Smooth muscle cell (in vitro differentiated cells): Measurements from ENCODE around the gene RABGAP1. TPM values are rescaled to one million over a fixed set of nuclear protein-coding genes. Genes with fewer than 3 reads are reported as not detected.

ENCODE experiments used
- DNase-seq: peaks from one replicate; lab custom pipeline; 2025; ENCODE audit not compliant: unreplicated experiment; lab: John Stamatoyannopoulos, UW
- H2AFZ ChIP-seq: fragments of 200-600 bp; sonication (generic); 2 replicates; pipeline ENCODE4 v1.6.0; 2016; ENCODE audit warnings: antibody characterized with exemption, low read depth, mild to moderate bottlenecking
- H3F3A ChIP-seq: fragments of 200-600 bp; sonication (generic); 2 replicates; pipeline ENCODE4 v1.6.0; 2017; ENCODE audit warnings: antibody characterized with exemption, low read depth
- H3K27ac ChIP-seq: fragments of 200-600 bp; sonication (generic); 2 replicates; pipeline ENCODE4 v1.5.1; 2016; ENCODE audit warnings: low read depth, mild to moderate bottlenecking
- H3K27me3 ChIP-seq: fragments of 200-600 bp; sonication (generic); 2 replicates; pipeline ENCODE4 v1.6.1; 2016; ENCODE audit warnings: low read depth, mild to moderate bottlenecking
- H3K36me3 ChIP-seq: fragments of 200-600 bp; sonication (generic); 2 replicates; pipeline ENCODE4 v1.5.1; 2016; ENCODE audit warnings: low read depth
- H3K4me1 ChIP-seq: fragments of 200-600 bp; sonication (generic); 2 replicates; pipeline ENCODE4 v1.5.1; 2016; ENCODE audit warnings: low read depth
- H3K4me2 ChIP-seq: fragments of 200-600 bp; sonication (generic); 2 replicates; pipeline ENCODE4 v1.6.0; 2016; ENCODE audit warnings: mild to moderate bottlenecking
- H3K4me3 ChIP-seq: fragments of 200-600 bp; sonication (generic); 2 replicates; pipeline ENCODE4 v1.5.1; 2016; ENCODE audit warnings: mild to moderate bottlenecking
- H3K79me2 ChIP-seq: fragments of 200-600 bp; sonication (generic); 2 replicates; pipeline ENCODE4 v1.6.0; 2016; ENCODE audit warnings: low read depth, mild to moderate bottlenecking
- H3K9ac ChIP-seq: fragments of 200-600 bp; sonication (generic); 2 replicates; pipeline ENCODE4 v1.6.0; 2016; ENCODE audit warnings: low read depth
- H3K9me3 ChIP-seq: fragments of 200-600 bp; sonication (generic); replicated peaks from 2 replicates; pipeline ENCODE4 v1.5.1; 2016; ENCODE audit warnings: low read depth
- H4K20me1 ChIP-seq: fragments of 200-600 bp; sonication (generic); 2 replicates; pipeline ENCODE4 v1.6.0; 2016; ENCODE audit warnings: low read depth
- CTCF ChIP-seq: fragments of 200-600 bp; sonication (generic); IDR thresholded peaks from 2 replicates; pipeline ENCODE4 v1.5.1; 2017; ENCODE audit warnings: borderline replicate concordance, mild to moderate bottlenecking, antibody characterized with exemption; ENCODE audit not compliant: insufficient read depth, poor library complexity, severe bottlenecking
- WGBS: methylation state at CpG from one replicate; pipeline ENCODE4 v1.1.7; 2016; ENCODE audit warnings: low lambda C conversion rate; 5-methylcytosine and 5-hydroxymethylcytosine counted together
- polyA plus RNA-seq: library from polyadenylated mRNA; unstranded; fragments of >200 nt; fragmentation: Nextera tagmentation; extraction: Ambion mirVana; gene quantifications from 2 replicates; pipeline ENCODE4 v1.2.1, GENCODE V29; 2016
- total RNA-seq: library from RNA; depleted of rRNA; stranded (reverse); fragments of >200 nt; gene quantifications from 2 replicates; pipeline ENCODE4 v1.2.3, GENCODE V29; 2014

RABGAP1 gene
- total and polyA plus RNA-seq, 2 experiments from 2014 or later: 13.5 to 31.8 TPM

GRCh38 chr9:122948313-122948712 is 7.5 kb downstream of the RABGAP1 start:
- Histone ChIP-seq H3K27ac (no peak overlapping the region), H3K36me3 (no peaks in the 10 kb centered on the region), H3K4me3 (no peak overlapping the region), H3K4me1 (peaks cover 5% of the 10 kb centered on the region), H3F3A (no peaks in the 10 kb centered on the region), H2AFZ (no peak overlapping the region), H3K79me2 (peaks cover 100% of the 10 kb centered on the region), H3K9me3 (no peaks in the 10 kb centered on the region), H3K27me3 (no peaks in the 10 kb centered on the region), H3K9ac (no peak overlapping the region), H3K4me2 (no peak overlapping the region), H4K20me1 (peaks cover 99% of the 10 kb centered on the region)
- no peak for DNase-seq
- 87% methylated on average over 3 of the region's 3 CpGs for WGBS
- TF ChIP-seq CTCF: no peak

GRCh38 chr9:122949696-122950095 is 8.9 kb downstream of the RABGAP1 start:
- Histone ChIP-seq H3K79me2 (peaks cover 100% of the 10 kb centered on the region), H4K20me1 (peaks cover 100% of the 10 kb centered on the region)
- TF ChIP-seq CTCF: no peak

GRCh38 chr9:122950263-122950662 is 9.4 kb downstream of the RABGAP1 start:
- TF ChIP-seq CTCF: no peak
- H4K20me1 ChIP-seq: peaks cover 100% of the 10 kb centered on the region
- DNase-seq: no peak

More at GRCh38 chr9:122949696-122950095, 8.9 kb downstream of the RABGAP1 start:
- Histone ChIP-seq H2AFZ (no peak overlapping the region), H3K27me3 (no peaks in the 10 kb centered on the region), H3K4me1 (peaks cover 5% of the 10 kb centered on the region), H3K27ac (no peak overlapping the region), H3F3A (no peaks in the 10 kb centered on the region), H3K4me2 (no peak overlapping the region), H3K4me3 (no peak overlapping the region), H3K9me3 (no peaks in the 10 kb centered on the region), H3K9ac (no peak overlapping the region), H3K36me3 (no peaks in the 10 kb centered on the region)
- DNase-seq: no peak
- WGBS: 98% methylated on average over 1 of the region's 1 CpG

GRCh38 chr9:122951056-122951455 is 10.2 kb downstream of the RABGAP1 start:
- TF ChIP-seq CTCF: no peak
- Histone ChIP-seq H3K4me3 (no peak overlapping the region), H3K4me1 (peaks cover 5% of the 10 kb centered on the region), H3K9me3 (no peaks in the 10 kb centered on the region), H3K27ac (no peak overlapping the region), H3K27me3 (no peaks in the 10 kb centered on the region), H3K36me3 (no peaks in the 10 kb centered on the region), H3F3A (no peaks in the 10 kb centered on the region), H2AFZ (no peak overlapping the region), H3K9ac (no peak overlapping the region), H3K4me2 (no peak overlapping the region), H3K79me2 (peaks cover 100% of the 10 kb centered on the region), H4K20me1 (peaks cover 100% of the 10 kb centered on the region)
- WGBS: 96% methylated on average over 1 of the region's 1 CpG
- DNase-seq: no peak

More at GRCh38 chr9:122950263-122950662, 9.4 kb downstream of the RABGAP1 start:
- no peaks in the 10 kb centered on the region for H3F3A ChIP-seq
- H3K27ac ChIP-seq: no peak overlapping the region
- 90% methylated on average over 3 of the region's 3 CpGs for WGBS
- H3K9me3 ChIP-seq: no peaks in the 10 kb centered on the region
- H3K36me3 ChIP-seq: no peaks in the 10 kb centered on the region
- H3K4me2 ChIP-seq: no peak overlapping the region
- no peak overlapping the region for H3K9ac ChIP-seq
- H3K4me1 ChIP-seq: peaks cover 5% of the 10 kb centered on the region
- no peaks in the 10 kb centered on the region for H3K27me3 ChIP-seq
- H3K79me2 ChIP-seq: peaks cover 100% of the 10 kb centered on the region
- H2AFZ ChIP-seq: no peak overlapping the region
- H3K4me3 ChIP-seq: no peak overlapping the region
